Mucosa of stomach (tissue), 1 donor: Measurements from ENCODE around the gene KIF16B.
"Not testable (repeated sequence)": the region's sequence is repeated elsewhere in the genome, so short reads cannot be mapped to it uniquely, and the experiment has no call there.

ENCODE experiments used
- H3K27me3 ChIP-seq: one replicate; pipeline ENCODE4 v1.7.0; 2013; ENCODE audit warnings: mild to moderate bottlenecking, low read length; ENCODE audit not compliant: control insufficient read depth, insufficient read depth
- H3K36me3 ChIP-seq: one replicate; pipeline ENCODE4 v1.7.0; 2013; ENCODE audit warnings: low read length; ENCODE audit not compliant: control insufficient read depth, insufficient read depth
- H3K4me1 ChIP-seq: one replicate; pipeline ENCODE4 v1.7.0; 2013; ENCODE audit warnings: mild to moderate bottlenecking, low read length; ENCODE audit not compliant: control insufficient read depth, insufficient read depth
- H3K4me3 ChIP-seq: one replicate; pipeline ENCODE4 v1.7.0; 2013; ENCODE audit warnings: low read length
- H3K9ac ChIP-seq: one replicate; pipeline ENCODE4 v1.7.0; 2013; ENCODE audit warnings: mild to moderate bottlenecking, low read length, moderate library complexity
- H3K9me3 ChIP-seq: one replicate; pipeline ENCODE4 v1.7.0; 2013; ENCODE audit warnings: mild to moderate bottlenecking, low read length, moderate library complexity; ENCODE audit not compliant: control insufficient read depth
- donor health status: Pancreatic carcinoma.

The KIF16B gene

GRCh38 chr20:16240355-16240754 lies 332.9 kb downstream of the KIF16B start:
- no peaks in the 10 kb centered on the region for H3K4me1 ChIP-seq
- no peak overlapping the region for H3K9ac ChIP-seq
- no peaks in the 10 kb centered on the region for H3K36me3 ChIP-seq
- H3K27me3 ChIP-seq, result no peaks in the 10 kb centered on the region
- H3K4me3 ChIP-seq, result no peak overlapping the region
- H3K9me3 ChIP-seq, result peaks cover 4% of the 10 kb centered on the region

DNA sequence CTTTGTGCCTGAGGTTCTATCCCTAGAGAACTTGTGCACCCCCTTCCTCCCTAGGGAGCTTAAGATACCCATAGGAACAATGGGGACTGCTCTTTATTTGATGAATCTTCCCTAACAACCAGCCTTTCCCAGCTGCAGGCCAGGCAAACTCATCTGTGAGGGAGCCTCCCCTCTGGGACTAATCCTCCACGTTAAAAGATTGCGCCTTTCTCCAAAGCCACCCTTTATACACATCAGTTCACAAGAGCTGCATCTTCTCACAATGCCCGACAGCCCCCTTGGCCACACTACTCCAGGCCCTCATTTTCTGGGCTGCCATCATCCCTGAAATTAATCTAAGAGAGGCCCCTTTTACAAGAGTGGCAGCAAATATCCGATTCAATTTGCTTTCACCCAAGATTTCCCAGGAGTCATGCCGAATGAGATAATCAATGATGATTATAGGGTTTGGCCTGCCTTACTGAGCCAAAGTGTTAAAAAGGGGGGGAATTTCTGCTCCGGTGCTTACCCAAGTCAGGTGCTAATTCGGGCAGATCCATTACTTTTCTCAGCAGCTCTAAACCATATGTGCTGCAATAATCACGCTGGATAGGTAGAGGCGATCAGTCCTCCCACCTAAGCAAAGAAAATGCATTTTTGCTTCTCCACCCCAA lies 336.5 kb downstream of the KIF16B start:
- no peaks in the 10 kb centered on the region for H3K4me1 ChIP-seq
- no peak overlapping the region for H3K9ac ChIP-seq
- H3K9me3 ChIP-seq, result peaks cover 4% of the 10 kb centered on the region
- H3K36me3 ChIP-seq, result no peaks in the 10 kb centered on the region
- no peaks in the 10 kb centered on the region for H3K27me3 ChIP-seq
- no peak overlapping the region for H3K4me3 ChIP-seq

- Histone ChIP-seq H3K27me3 (no peaks in the 10 kb centered on the region), H3K4me3 (no peak overlapping the region), H3K4me1 (no peaks in the 10 kb centered on the region), H3K36me3 (no peaks in the 10 kb centered on the region), H3K9ac (no peak overlapping the region), H3K9me3 (no peaks in the 10 kb centered on the region)
Observed at GRCh38 chr20:16230402-16230801, 342.8 kb downstream of the KIF16B start.

DNA sequence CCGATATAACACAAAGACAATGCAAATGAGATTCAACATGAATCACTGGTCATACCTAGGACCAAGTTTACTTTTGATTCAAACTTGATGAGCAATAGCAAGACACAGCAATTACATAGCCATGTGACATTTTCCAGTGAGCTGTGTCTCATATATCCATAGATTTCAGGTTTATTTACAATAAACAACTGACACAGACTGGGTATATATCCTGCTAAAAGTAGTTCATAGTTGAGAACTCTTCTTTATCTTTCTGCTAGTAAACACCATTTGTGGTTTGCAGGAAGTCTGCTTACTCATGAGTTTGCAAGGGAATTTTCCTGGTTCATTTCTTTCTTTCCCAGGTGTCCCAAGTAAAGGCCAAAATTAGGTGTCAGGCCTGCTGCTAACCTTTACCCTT lies 343.4 kb downstream of the KIF16B start:
- H3K36me3 ChIP-seq, result no peaks in the 10 kb centered on the region
- no peak overlapping the region for H3K4me3 ChIP-seq
- H3K9ac ChIP-seq, result no peak overlapping the region
- no peaks in the 10 kb centered on the region for H3K9me3 ChIP-seq
- H3K27me3 ChIP-seq, result no peaks in the 10 kb centered on the region
- no peaks in the 10 kb centered on the region for H3K4me1 ChIP-seq

- H3K9ac ChIP-seq, result no peak overlapping the region
Observed at GRCh38 chr20:16228722-16229121, 344.5 kb downstream of the KIF16B start.

GRCh38 chr20:16226961-16227360 lies 346.3 kb downstream of the KIF16B start:
- not testable (repeated sequence) for H3K27me3 ChIP-seq, H3K36me3 ChIP-seq, H3K4me3 ChIP-seq, H3K9ac ChIP-seq, H3K9me3 ChIP-seq, H3K4me1 ChIP-seq

More at GRCh38 chr20:16228722-16229121, 344.5 kb downstream of the KIF16B start:
- H3K4me3 ChIP-seq, result no peak overlapping the region
- H3K9me3 ChIP-seq, result no peaks in the 10 kb centered on the region
- H3K4me1 ChIP-seq, result no peaks in the 10 kb centered on the region
- H3K36me3 ChIP-seq, result no peaks in the 10 kb centered on the region
- H3K27me3 ChIP-seq, result no peaks in the 10 kb centered on the region

GRCh38 chr20:16224836-16225235 lies 348.4 kb downstream of the KIF16B start:
- Histone ChIP-seq H3K27me3 (no peaks in the 10 kb centered on the region), H3K4me3 (no peak overlapping the region), H3K4me1 (no peaks in the 10 kb centered on the region), H3K9ac (no peak overlapping the region), H3K36me3 (no peaks in the 10 kb centered on the region), H3K9me3 (no peaks in the 10 kb centered on the region)

- H3K36me3 ChIP-seq, result no peaks in the 10 kb centered on the region
- no peak overlapping the region for H3K9ac ChIP-seq
- H3K4me3 ChIP-seq, result no peak overlapping the region
- no peaks in the 10 kb centered on the region for H3K4me1 ChIP-seq
- no peaks in the 10 kb centered on the region for H3K9me3 ChIP-seq
- no peaks in the 10 kb centered on the region for H3K27me3 ChIP-seq
Observed at GRCh38 chr20:16222859-16223411, 350.3 kb downstream of the KIF16B start.
